WTC11 (cell line): Measurements from ENCODE around the gene NEFH.

Source experiments
- ATF3 ChIP-seq: sonication (generic); formaldehyde crosslinking; conservative IDR thresholded peaks from 2 replicates; pipeline ENCODE4 v1.8.1; 2022; ENCODE audit warnings: mild to moderate bottlenecking, missing genetic modification reagents
- CREM ChIP-seq: sonication (generic); formaldehyde crosslinking; IDR thresholded peaks from 2 replicates; pipeline ENCODE4 v1.8.1; 2022; ENCODE audit warnings: mild to moderate bottlenecking, missing genetic modification reagents, moderate library complexity
- CTCF ChIP-seq: fragments of 200-600 bp; IDR thresholded peaks from 2 replicates; pipeline ENCODE4 v1.8.0; 2022; ENCODE audit warnings: antibody characterized with exemption
- IRF2 ChIP-seq: sonication (generic); formaldehyde crosslinking; IDR thresholded peaks from 2 replicates; pipeline ENCODE4 v1.8.0; 2022; ENCODE audit warnings: low read depth, missing genetic modification reagents, borderline replicate concordance
- MAX ChIP-seq: sonication (generic); formaldehyde crosslinking; IDR thresholded peaks from 2 replicates; pipeline ENCODE4 v1.8.0; 2022; ENCODE audit warnings: mild to moderate bottlenecking, missing genetic modification reagents
- MLX ChIP-seq: sonication (generic); formaldehyde crosslinking; IDR thresholded peaks from 2 replicates; pipeline ENCODE4 v1.8.1; 2023; ENCODE audit warnings: mild to moderate bottlenecking, missing genetic modification reagents, moderate library complexity
- TCF7 ChIP-seq: sonication (generic); formaldehyde crosslinking; IDR thresholded peaks from 2 replicates; pipeline ENCODE4 v1.8.0; 2022; ENCODE audit warnings: mild to moderate bottlenecking, low read depth, missing genetic modification reagents, moderate library complexity
- USF2 ChIP-seq: sonication (generic); formaldehyde crosslinking; IDR thresholded peaks from 2 replicates; pipeline ENCODE4 v1.8.1; 2023; ENCODE audit warnings: mild to moderate bottlenecking, missing genetic modification reagents, moderate library complexity
- ZNF232 ChIP-seq: sonication (generic); formaldehyde crosslinking; IDR thresholded peaks from 2 replicates; pipeline ENCODE4 v1.8.0; 2022; ENCODE audit warnings: mild to moderate bottlenecking, missing genetic modification reagents

- TF ChIP-seq IRF2 (CRISPR knock-in tag), result no peak
- TF ChIP-seq CTCF, result no peak
- no peak for TF ChIP-seq USF2
- TF ChIP-seq TCF7 (CRISPR knock-in tag), result no peak
- no peak for TF ChIP-seq MLX (CRISPR knock-in tag)
- TF ChIP-seq MAX (CRISPR knock-in tag), result no peak
- TF ChIP-seq ZNF232 (CRISPR knock-in tag), result no peak
- no peak for TF ChIP-seq CREM (CRISPR knock-in tag)
- TF ChIP-seq ATF3 (CRISPR knock-in tag), result no peak
Measured at GRCh38 chr22:29509815-29510214, 29.8 kb downstream of the NEFH start.
